Gastroesophageal sphincter (tissue), 3 donors: Measurements from ENCODE around the gene LPP.

Experiments
- EP300 ChIP-seq: sonication (generic); formaldehyde crosslinking; IDR thresholded peaks from one replicate; pipeline ENCODE4 v1.6.1; 2017; ENCODE audit warnings: antibody characterized with exemption, mild to moderate bottlenecking
- POLR2A ChIP-seq, 2 donors: fragments of 450-650 bp; IDR thresholded peaks; one replicate each; pipeline ENCODE4 v1.6.1; 2017; ENCODE audit warnings: antibody characterized with exemption in 2 of 2, mild to moderate bottlenecking in 2 of 2, moderate library complexity in 1 of 2
- TF ChIP-seq, protein P1 (sequence below), 4 experiments: fragments of 200-600 bp in 2 of 4; fragments of 450-650 bp in 2 of 4; sonication (generic) in 1 of 4; IDR thresholded peaks; one replicate each; pipeline ENCODE4 v1.5.1; 2017 to 2019; ENCODE audit warnings: antibody characterized with exemption in 4 of 4, mild to moderate bottlenecking in 2 of 4, moderate library complexity in 2 of 4

DNA sequence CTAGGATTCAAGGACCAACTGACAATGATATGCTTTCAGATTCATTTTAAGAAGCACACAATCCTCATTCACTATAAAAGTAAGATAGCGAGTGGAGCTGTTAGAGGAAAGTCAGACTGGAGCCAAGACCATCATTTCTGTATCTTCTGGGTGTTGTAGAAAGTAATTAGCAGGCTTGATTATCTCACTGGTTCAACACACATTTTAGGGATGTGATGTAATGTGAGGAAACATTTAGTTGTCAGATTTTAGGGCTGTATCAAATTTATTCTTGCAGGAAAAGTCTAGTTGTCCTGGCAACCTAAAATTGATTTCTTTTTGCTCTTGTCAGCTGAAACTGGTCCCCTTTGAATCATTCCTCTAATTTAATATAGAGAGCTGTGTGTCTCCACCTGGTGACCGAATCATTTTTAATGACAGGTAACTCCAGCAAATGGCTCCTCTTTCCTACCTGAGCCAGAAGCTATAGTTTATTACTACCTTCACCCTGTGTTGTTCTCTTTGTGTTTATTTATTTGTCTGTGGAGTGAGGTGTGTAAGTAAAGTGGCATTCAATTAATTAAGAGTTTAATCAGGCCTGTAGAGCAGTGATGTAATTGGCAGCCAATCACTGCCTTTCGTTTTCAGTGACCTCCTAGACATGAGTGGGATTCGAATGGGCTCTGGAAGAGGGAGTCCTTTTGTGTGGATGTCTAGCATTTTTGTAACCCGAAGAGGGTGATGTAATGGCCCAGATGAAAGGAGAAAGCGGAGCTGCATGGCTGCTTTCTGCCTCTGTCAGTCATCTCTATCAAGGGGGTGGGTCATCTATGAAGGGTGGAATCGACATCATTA lies 125.8 kb downstream of the LPP start:
- TF ChIP-seq POLR2A (IDR thresholded peaks at IDR 0.05): no peak
- TF ChIP-seq, protein P1, sequence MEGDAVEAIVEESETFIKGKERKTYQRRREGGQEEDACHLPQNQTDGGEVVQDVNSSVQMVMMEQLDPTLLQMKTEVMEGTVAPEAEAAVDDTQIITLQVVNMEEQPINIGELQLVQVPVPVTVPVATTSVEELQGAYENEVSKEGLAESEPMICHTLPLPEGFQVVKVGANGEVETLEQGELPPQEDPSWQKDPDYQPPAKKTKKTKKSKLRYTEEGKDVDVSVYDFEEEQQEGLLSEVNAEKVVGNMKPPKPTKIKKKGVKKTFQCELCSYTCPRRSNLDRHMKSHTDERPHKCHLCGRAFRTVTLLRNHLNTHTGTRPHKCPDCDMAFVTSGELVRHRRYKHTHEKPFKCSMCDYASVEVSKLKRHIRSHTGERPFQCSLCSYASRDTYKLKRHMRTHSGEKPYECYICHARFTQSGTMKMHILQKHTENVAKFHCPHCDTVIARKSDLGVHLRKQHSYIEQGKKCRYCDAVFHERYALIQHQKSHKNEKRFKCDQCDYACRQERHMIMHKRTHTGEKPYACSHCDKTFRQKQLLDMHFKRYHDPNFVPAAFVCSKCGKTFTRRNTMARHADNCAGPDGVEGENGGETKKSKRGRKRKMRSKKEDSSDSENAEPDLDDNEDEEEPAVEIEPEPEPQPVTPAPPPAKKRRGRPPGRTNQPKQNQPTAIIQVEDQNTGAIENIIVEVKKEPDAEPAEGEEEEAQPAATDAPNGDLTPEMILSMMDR (IDR thresholded peaks at IDR 0.05): no peak
- no peak for TF ChIP-seq EP300
